PC-9 (cell line): ENCODE results near the gene CPSF4L.

Experiments
- EZH2 ChIP-seq: fragments of 200-600 bp; sonication (generic); IDR thresholded peaks from 2 replicates; pipeline ENCODE4 v1.8.0; 2017; ENCODE audit warnings: antibody characterized with exemption, low read depth
- TF ChIP-seq, protein P1 (sequence below): fragments of 200-600 bp; sonication (generic); conservative IDR thresholded peaks from 2 replicates; pipeline ENCODE4 v1.6.1; 2017; ENCODE audit warnings: mixed run types, antibody characterized with exemption, mild to moderate bottlenecking, moderate library complexity

DNA sequence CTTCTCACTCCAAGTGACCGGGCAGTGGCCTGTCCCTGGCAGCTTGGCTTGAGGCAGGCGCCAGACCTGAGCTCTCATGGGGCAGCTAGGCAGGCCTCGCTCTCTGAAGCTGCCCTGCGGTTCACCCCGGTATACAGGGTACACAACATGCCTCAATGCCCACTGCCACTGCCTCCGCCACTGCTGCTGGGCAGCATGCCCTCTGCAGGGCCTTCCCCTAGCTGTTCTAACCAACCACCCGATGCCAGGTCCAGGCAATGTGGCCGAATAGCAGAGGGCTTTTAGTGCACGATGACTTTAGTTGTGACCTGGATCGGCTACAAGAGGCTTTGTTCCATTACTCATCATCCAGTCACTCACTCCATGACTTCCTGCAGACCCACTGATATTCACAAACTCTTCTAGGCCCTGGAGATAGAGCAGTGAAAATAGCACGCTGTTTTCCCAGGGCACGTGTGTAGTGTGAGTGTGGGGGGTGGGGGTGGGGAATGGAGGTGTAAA, 30.4 kb upstream of the CPSF4L start:
- TF ChIP-seq, protein P1, sequence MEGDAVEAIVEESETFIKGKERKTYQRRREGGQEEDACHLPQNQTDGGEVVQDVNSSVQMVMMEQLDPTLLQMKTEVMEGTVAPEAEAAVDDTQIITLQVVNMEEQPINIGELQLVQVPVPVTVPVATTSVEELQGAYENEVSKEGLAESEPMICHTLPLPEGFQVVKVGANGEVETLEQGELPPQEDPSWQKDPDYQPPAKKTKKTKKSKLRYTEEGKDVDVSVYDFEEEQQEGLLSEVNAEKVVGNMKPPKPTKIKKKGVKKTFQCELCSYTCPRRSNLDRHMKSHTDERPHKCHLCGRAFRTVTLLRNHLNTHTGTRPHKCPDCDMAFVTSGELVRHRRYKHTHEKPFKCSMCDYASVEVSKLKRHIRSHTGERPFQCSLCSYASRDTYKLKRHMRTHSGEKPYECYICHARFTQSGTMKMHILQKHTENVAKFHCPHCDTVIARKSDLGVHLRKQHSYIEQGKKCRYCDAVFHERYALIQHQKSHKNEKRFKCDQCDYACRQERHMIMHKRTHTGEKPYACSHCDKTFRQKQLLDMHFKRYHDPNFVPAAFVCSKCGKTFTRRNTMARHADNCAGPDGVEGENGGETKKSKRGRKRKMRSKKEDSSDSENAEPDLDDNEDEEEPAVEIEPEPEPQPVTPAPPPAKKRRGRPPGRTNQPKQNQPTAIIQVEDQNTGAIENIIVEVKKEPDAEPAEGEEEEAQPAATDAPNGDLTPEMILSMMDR: no peak
- TF ChIP-seq EZH2: no peak
